IPS-18c (cell line): Measurements from ENCODE around the gene TWF2.

ENCODE experiments used
- H3K4me3 ChIP-seq: 2 replicates; pipeline ENCODE4 v1.7.0; 2013; ENCODE audit warnings: low read depth, mild to moderate bottlenecking, low read length, moderate library complexity; ENCODE audit not compliant: insufficient read depth
- H3K9me3 ChIP-seq: one replicate; pipeline ENCODE4 v1.6.1; 2013; ENCODE audit warnings: mild to moderate bottlenecking, low read length, moderate library complexity; ENCODE audit not compliant: control insufficient read depth, insufficient read depth

The TWF2 gene

DNA sequence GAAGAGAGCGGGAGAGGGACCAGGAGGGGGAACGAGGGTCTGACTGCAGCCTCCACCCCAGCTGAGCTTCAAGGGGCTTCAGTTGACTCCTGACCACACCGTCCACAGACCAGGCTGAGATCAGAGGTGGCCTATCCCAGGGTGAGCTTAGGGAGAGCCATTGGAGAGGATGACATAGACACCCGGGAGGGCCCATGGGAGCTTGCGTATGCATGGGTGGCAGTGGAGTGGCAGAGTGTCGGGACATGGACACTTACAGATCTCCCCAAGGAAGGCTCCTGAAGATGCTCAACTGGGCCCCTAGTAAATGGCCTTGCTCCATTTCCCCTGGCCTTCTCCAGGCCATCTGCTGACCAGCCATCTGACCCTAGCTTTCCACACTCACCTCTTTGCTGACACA is 53.6 kb downstream of the TWF2 start:
- no peak overlapping the region for H3K4me3 ChIP-seq

DNA sequence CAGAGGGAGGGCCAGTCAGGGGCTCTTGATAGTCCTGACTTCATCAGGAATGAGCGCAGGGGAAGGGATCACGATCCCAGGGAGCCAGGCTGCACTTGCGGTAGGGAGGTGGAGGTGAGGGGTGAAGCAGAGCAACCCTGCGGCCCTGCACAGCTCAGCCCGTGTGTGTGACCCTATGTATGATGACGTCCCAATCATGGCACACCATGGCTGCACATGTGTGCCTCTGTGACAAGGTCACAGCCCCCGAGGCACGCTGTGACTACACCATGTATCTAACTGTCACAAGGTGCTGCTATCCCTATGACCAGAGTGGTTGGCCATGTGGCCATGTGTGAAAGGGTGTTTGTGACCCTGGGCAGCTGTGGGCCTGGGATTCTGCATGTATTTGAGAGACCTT is 54.3 kb downstream of the TWF2 start:
- Histone ChIP-seq H3K4me3 (no peak overlapping the region), H3K9me3 (no peaks in the 10 kb centered on the region)

More for the DNA sequence above, 53.6 kb downstream of the TWF2 start:
- no peaks in the 10 kb centered on the region for H3K9me3 ChIP-seq

GRCh38 chr3:52183786-52184445 is 55.0 kb downstream of the TWF2 start:
- no peak overlapping the region for H3K4me3 ChIP-seq
- H3K9me3 ChIP-seq, result no peaks in the 10 kb centered on the region

GRCh38 chr3:52182691-52183090 is 56.3 kb downstream of the TWF2 start:
- H3K9me3 ChIP-seq, result no peaks in the 10 kb centered on the region
- no peak overlapping the region for H3K4me3 ChIP-seq

- no peak overlapping the region for H3K4me3 ChIP-seq
- no peaks in the 10 kb centered on the region for H3K9me3 ChIP-seq
Observed at GRCh38 chr3:52182196-52182595, 56.8 kb downstream of the TWF2 start.

GRCh38 chr3:52181543-52181942 is 57.4 kb downstream of the TWF2 start:
- Histone ChIP-seq H3K4me3 (no peak overlapping the region), H3K9me3 (no peaks in the 10 kb centered on the region)
